Measurements from ENCODE around the gene ARSA. TPM values are rescaled to one million over a fixed set of nuclear protein-coding genes. Genes with fewer than 3 reads are reported as not detected.
"Not testable (repeated sequence)": the region's sequence is repeated elsewhere in the genome, so short reads cannot be mapped to it uniquely, and the experiment has no call there.

ARSA gene
- total RNA-seq, 2 donors from 2014 or later: 27.0 to 32.5 TPM

DNA sequence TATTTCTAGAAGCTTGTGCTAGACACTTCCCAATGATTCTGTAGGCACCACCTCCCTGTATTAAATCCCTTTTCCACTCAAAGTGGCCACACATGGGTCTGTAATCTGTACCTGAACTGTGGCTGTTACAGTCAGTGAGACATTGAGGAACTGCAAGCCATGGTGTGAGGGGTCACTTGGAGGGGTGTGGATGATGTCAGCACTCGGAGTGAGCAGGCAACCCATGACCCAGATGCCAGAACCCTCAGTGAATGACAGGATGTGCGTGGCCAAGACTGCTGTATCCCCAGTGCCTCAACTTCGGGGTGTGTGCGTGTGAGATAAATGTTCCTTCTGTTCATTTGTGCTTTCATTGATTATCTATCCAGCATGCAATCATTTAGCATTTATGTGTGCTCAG, 30.0 kb upstream of the ARSA start:
- intact Hi-C loops (cut with DNase I): no loop called here
- no peak for DNase-seq
- no peak for ATAC-seq

DNA sequence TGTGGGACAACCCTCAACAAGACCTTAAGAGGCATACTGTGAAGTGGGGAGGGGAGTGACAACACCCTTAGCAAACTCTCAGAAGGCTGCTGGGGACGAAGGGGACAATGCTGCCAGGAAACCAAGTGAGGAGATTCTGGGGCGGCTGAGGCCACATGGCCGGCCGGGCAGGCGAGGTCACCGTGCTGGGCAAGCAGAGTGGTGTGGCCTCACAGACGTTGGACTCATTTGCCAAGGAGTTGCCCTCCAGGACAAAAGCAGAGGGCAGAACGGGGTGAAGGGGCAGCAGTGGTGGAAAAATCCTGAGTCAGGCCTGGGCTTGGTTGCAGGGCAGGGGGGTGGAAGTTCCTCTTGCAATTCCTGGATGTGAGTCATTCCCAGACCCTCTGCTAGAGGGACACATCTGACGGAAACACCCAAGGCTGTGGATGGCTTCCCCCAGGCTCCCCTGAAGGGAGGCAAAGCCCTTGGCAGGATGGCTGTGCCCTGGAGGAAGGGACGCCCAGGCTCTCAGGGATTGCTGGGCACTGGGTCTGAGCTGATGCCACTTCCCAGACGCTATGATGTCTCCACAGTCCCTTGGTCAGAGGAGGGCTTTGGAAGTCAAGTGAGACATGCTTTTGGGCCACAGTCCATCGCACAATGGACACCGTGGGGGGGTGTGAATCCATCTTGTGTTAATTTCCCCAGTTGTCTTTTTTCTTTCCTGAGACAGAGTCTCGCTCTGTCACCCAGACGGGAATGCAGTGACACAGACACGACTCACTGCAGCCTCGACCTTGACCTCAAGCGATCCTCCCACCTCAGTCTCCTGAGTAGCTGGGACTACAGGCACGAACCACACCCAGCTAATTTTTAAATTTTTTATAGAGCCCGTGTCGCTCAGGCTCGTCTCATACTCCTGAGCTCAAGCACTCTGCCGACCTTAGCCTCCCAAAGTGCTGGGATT, 28.4 kb upstream of the ARSA start:
- DNase-seq (peak; percentile 67), ATAC-seq (peak; percentile 85 to 92)
- intact Hi-C loops (cut with DNase I): no loop called here

DNA sequence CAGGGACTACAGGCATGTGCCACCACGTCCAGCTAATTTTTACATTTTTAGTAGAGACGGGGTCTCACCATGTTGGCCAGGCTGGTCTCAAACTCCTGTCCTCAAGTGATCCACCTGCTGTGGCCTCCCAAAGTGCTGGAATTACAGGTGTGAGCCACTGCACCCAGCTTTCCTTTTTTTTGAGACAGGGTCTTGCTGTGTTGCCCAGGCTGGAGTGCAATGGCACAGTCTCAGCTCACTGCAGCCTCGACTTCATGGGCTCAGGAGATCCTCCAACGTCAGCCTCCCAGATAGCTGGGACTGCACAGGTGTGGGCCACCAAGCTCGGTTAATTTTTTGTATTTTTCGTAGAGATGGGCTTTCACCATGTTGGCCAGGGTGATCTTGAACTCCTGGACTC, 26.7 kb upstream of the ARSA start:
- intact Hi-C loops (cut with DNase I): not testable (repeated sequence)

DNA sequence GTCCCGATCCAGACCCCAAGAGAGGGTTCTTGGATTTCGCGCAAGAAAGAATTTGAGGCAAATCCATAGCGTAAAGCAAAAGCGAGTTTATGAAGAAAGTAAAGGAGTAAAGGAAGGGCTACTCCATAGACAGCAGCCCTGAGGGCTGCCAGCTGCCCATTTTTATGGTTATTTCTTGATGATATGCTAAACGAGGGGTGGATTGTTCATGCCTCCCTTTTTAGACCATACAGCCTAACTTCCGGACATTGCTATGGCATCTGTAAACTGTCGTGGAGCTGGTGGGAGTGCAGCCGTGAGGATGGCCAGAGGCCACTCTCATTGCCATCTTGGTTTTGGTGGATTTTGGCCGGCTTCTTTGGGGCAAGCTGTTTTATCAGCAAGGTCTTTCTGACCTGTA, 25.3 kb upstream of the ARSA start:
- no peak for ATAC-seq
- intact Hi-C loops (cut with DNase I): no loop called here
- no peak for DNase-seq

More for the DNA sequence above, 26.7 kb upstream of the ARSA start:
- not testable (repeated sequence) for DNase-seq, ATAC-seq

DNA sequence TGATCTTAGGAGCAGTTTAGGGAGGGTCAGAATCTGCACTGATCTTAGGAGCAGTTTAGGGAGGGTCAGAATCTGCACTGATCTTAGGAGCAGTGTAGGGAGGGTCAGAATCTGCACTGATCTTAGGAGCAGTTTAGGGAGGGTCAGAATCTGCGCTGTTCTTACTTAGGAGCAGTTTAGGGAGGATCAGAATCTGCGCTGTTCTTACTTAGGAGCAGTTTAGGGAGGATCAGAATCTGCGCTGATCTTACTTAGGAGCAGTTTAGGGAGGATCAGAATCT, 15.8 kb upstream of the ARSA start:
- DNase-seq; intact Hi-C loops (cut with DNase I); ATAC-seq: not testable (repeated sequence)

DNA sequence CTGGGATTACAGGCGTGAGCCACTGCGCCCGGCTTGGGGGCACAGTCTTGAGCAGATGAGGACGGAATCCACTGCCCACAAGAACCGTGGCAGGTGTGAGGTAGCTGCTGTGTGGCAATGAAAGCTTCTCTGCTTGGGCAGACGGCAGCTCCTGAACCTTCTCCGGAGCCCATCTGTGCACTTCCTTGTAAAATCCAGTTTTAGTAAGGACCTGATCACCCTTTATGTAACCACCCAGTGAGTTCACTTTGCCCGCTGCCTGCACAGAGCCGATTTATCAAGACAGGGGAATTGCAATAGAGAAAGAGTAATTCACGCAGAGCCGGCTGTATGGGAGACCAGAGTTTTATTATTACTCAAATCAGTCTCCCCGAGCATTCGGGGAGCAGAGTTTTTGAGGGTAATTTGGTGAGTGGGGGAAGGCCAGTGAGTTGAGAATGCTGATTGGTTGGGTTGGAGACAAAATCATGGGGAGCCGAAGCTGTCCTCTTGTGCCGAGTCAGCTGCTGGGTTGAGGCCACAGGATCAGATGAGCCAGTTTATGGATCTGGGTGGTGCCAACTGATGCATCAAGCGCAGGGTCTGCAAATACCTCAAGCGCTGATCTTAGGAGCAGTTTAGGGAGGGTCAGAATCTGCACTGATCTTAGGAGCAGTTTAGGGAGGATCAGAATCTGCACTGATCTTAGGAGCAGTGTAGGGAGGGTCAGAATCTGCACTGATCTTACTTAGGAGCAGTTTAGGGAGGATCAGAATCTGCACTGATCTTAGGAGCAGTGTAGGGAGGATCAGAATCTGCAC, 15.3 kb upstream of the ARSA start:
- ATAC-seq; DNase-seq; intact Hi-C loops (cut with DNase I): not testable (repeated sequence)

DNA sequence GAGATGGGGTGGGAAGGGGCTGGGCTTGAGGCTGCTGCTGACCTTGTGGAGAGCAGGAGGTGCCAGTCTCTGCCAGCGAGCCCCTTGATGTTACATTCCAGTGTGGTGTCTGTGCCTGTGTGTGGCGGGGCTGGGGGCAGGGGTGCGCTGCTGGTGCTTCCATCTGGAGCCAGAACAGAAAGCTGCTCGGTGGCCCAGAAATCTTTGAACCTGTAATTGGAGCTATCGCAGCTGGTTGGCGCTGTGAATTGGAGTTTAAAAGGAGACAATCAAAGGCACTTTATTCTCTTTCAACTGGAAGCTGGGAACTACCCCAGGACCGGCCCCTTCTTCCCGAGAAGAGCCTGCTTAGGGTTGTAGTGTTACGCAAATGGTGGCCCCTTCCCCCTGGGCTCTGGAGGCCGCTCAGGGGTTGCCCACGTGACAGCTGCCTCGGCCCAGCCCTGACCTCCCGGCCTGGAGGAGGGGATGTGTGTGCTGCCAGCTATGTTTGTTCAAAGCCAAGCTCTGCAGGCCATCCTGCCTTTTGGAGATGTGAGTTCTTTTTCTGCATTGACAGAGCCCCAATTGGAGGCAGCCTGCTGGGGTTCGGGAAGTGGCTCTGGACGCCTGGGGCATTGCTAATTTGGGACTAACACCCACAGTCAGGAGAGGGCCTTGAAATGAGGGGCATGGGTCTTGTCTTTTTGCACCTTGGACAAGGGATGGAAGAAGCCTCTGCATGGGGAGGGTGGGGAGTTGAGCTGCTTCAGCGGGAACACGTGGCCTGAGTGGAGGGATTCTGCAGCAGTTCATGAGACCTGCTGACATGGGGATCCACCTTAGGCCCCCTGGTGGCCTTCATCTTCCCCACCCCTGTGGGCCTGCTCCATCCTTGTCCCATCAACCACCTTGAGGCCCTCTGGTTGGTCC, 14.0 kb upstream of the ARSA start:
- ATAC-seq (peak; percentile 76 to 93), DNase-seq (peak; percentile 62)
- intact Hi-C loops (cut with DNase I): no loop called here

DNA sequence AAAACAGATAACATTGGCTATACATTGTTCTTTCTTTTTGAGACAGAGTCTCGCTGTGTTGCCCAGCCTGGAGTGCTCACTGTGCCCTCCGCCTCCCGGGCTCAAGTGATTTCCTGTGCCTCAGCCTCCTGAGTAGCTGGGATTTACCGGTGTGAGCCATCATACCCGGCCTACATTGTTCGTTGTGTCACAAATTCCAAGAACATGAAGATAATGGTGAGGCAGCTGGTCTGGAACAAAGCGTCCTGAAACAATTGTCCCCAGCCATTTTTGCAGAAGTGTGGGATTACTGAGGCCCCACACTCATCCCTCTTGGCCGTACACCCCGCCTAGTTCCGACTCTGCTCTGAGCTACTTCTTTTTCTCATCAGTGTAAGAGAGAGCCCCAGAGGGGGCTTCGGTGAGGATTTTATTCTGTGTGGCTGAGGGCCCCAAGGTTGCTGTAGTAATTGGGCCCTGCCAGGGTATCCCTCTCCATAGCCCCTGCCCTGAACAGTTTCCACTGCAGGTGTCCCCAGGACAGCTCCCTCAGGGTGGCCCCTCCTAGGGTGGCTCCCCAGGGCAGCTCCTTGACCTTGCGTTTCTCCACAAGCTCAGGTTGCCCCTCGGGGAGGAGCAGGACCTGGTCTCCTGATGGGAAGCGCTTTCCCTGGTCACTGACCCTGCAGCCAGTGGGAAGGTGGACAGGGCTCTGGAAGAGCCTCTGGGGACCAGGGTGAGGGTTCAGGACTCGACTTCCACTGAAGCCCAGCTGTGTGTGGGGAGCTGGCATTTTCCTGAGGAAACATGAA, 13.1 kb upstream of the ARSA start:
- ATAC-seq: peak; percentile 49 to 51
- intact Hi-C loops (cut with DNase I): no loop called here
- DNase-seq: peak; percentile 39

DNA sequence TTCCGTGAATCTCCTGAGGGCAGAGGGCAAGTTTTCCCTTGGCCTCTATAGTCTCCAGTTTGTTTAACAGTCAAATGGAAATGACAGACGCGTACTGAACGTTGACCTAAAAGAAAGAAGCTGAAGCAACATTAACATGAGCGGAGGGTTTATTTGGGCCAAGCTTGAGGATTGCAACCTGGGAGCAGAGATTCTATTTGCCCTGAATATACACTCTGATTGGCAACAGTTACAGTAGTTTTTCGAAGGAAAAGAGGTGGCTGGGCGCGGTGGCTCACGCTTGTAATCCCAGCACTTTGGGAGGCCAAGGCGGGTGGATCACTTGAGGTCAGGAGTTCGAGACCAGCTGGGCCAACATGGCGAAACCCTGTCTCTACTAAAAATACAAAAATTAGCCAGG, 12.3 kb upstream of the ARSA start:
- ATAC-seq; intact Hi-C loops (cut with DNase I); DNase-seq: not testable (repeated sequence)

DNA sequence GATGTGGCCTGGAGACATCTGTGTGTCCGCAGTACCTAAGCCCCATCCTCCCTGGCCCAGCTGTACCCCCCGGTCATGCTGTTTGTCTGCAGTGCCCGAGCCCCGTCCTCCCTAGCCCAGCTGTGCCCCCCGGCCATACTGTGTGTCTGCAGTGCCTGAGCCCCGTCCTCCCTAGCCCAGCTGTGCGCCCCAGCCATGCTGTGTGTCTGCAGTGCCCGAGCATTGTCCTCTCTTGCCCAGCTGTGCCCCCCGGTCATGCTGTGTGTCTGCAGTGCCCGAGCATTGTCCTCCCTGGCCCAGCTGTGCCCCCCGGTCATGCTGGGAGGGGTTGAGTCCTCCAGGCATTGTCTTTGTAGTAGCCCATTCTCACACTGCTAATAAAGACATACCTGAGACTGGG, 7.6 kb upstream of the ARSA start:
- DNase-seq (no peak), ATAC-seq (no peak)
- intact Hi-C loops (cut with DNase I): no loop called here

DNA sequence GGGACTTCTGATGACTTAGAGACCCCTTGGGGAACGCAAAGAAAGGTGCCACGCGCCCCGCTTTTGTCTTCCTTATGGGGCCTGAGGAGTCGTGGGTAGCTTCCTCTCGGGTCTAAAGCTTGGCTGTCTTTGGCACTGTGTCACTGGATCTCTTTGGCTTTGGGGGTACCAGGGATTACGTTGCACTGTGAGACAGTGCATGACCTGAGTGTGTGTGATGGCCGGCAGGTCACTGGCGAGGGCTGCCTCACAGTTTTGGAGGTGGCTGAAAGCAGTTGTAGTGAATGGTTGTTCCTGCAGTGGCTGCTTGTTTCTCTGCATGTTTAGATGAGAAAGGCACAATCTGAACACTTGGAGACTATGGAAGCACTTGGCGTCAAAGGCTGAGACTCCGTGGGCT, 5.8 kb upstream of the ARSA start:
- intact Hi-C loops (cut with DNase I): no loop called here
- ATAC-seq: no peak
- no peak for DNase-seq

DNA sequence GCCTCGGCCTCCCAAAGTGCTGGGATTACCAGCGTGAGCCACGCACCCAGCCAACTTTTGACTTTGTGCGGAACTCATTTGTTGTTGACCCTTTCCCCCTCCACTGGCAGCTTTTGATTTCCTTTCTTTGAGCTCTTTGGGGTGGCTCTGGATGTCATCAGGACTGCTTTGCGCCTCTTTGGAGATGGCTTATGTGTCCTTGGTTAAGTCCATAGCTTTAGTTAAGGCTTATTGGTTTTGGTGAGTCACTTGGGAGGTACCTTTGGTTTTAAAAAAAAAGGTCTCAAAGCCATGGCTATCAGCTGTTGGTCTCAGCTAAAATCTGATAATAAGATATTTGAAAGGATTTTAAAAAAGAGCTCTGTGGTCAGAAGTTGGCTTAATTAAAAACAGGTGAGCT, 5.1 kb upstream of the ARSA start:
- DNase-seq: no peak
- no peak for ATAC-seq
- intact Hi-C loops (cut with DNase I): no loop called here

DNA sequence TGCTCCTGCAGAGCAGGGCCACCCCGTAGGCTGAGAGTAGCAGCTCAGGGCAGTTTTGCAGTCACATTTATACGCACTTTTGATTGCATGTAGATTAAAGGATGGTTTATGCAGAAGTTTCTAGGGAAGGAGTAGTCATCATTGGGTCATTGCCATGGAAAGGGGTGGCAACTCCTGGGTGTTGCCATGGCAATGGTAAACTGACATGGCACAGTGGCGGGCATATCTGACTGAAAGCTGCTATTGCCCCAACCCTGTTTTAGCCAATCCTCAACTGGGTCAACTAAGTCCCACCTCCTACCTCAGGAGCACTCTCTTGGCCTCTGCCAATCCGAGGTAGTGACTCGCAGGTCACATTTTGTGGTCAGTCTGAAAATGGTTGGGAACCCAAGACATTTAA, 2.4 kb upstream of the ARSA start:
- intact Hi-C loops (cut with DNase I): no loop called here
- DNase-seq (no peak), ATAC-seq (no peak)

DNA sequence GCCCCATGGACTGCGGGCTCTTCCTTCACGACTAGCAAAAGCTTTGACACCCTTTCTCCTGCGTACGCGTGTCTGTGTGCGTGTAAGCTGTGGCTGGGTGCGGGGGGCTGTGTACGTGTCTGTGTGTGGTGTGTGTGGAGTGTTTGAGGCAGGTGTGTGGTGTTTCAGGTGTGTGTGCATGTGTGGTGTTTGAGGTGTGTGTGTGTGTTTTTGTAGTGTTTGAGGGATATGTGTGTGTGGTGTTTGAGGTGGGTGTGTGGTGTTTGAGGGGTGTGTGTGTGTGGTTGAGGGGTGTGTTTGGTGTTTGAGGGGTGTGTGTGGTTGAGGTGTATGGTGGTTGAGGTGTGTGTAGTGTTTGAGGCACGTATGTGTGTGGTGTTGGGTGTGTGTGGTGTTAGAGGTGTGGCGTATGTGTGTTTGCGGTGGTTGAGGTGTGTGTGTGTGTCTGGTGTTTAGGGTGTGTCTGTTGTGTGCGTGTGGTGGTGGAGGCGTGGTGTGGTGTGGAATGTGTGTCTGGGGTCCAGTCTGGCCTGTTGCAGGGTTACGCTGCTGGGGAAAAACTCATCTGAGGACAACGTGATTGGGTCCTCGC, 687 bp upstream of the ARSA start:
- intact Hi-C loops (cut with DNase I): no loop called here
- DNase-seq (no peak), ATAC-seq (no peak)

DNA sequence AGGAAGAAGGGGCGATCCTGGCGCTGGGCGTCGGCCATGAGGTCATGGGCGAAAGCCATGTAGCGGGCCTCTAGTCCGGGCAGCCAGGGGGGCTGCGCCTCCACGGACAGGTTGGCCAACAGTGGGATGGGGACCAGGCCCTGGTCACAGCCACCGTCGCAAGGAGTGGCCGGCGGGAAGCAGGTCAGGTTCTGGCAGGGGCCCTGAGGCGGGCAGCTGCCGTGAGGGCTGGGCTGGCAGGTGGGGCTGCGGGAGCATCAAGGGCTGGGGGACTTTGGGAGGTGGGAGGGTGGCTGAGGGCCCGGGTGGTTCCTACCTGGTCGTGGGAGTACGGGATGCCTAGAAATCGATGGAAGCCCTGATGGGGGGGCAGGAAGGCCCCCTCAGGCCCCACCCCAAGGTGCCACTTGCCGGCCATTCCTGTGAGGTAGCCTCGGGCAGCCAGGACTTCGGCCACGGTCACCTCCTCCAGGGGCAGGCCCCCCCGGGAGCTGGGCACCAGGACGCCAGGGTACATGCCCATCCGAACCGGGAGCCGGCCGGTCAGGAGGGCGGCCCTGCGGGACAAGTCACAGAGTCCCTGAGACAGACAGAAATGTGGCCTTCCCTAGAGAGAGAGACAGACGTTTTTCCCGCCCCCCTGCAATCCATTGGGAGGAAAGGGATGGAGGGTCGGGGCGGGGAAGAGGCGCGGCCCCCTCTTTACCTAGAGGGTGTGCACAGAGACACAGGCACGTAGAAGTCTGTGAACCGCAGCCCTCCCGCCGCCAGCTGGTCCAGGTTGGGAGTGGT, 906 bp downstream of the ARSA start:
- intact Hi-C loops (cut with DNase I): no loop called here
- ATAC-seq: peak; percentile 1
- DNase-seq: no peak

DNA sequence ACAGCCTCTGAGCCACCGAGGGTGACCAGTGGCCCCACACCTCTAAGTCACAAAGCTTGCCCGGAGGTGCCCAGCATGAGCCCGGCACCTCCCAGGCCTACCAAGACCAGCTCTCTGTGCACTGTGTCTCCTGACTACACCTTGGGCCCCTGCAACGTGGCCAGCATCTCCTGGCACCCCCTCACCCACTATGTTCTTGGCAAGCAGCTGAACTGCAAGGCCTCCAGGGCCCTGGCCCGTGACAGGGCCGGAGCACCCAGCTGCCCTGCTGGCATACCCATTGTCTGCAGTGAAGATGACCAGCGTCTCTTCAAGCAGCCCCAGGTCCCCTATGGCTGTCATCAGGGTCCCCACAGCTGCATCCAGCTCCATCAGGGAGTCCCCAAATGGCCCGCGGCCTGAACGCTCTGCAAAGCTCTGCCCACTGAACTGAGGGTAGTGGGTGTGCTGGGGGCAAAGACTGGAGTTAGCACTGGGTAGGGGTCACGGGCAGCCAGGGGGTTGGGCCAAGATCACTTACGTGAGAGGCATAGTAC, 1.6 kb downstream of the ARSA start:
- no peak for DNase-seq
- intact Hi-C loops (cut with DNase I): no loop called here
- no peak for ATAC-seq

DNA sequence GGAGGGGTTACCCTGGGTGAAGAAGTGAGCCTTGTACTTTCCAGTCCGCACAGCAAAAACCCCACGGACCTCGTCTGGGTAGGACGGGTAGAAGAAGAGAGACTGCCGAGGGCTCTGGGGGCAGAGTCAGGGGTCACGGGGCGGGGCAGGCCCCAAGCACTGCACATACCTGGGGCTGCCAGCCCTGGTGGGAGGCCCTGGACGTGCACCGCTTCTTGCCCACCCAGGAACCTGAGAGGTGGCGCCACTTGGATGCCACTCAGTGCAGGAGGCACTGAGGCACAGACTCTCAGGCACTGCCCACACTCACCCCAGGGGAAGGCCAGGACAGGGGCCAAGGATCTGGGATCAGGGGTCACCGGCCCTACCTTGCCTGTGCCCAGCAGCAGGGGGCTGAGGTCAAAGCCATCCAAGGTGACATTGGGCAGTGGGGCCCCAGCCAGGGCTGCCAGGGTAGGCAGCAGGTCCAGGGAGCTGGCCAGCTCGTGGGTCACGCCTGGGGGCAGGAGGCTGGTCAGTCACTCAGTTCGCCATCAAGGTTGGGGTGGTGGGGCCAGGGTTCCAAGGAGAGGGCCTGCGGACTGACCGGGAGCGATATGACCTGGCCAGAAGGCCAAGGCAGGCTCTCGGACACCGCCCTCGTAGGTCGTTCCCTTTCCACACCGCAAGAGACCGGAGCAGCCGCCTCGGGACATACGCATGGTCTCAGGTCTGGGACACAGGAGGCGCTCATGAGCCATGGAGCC, 2.2 kb downstream of the ARSA start:
- ATAC-seq: no peak
- intact Hi-C loops (cut with DNase I): no loop called here
- DNase-seq: no peak
